LNCaP clone FGC (cell line): ENCODE results near the gene MARS2.
"Not testable (repeated sequence)": the region's sequence is repeated elsewhere in the genome, so short reads cannot be mapped to it uniquely, and the experiment has no call there.

ENCODE experiments used
- DNase-seq: peaks from one replicate; pipeline ENCODE4 v3.0.0-alpha.2; 2011; ENCODE audit warnings: low read depth
- H3K4me3 ChIP-seq: 2 replicates; pipeline ENCODE4 v1.5.1; 2011; ENCODE audit warnings: mild to moderate bottlenecking, low read depth, low read length, control low read depth
- CTCF ChIP-seq: IDR thresholded peaks from 2 replicates; pipeline ENCODE4 v1.5.1; 2012; ENCODE audit warnings: mild to moderate bottlenecking; ENCODE audit not compliant: control insufficient read depth, insufficient read depth; ENCODE audit errors: extremely low read depth

MARS2 gene

GRCh38 chr2:197677056-197677455 lies 28.1 kb upstream of the MARS2 start:
- TF ChIP-seq CTCF = no peak
- H3K4me3 ChIP-seq = no peak overlapping the region
- no peak for DNase-seq

- TF ChIP-seq CTCF = no peak
- DNase-seq = no peak
- H3K4me3 ChIP-seq = no peak overlapping the region
These were observed 27.7 kb upstream of the MARS2 start for GRCh38 chr2:197677483-197677882.

DNA sequence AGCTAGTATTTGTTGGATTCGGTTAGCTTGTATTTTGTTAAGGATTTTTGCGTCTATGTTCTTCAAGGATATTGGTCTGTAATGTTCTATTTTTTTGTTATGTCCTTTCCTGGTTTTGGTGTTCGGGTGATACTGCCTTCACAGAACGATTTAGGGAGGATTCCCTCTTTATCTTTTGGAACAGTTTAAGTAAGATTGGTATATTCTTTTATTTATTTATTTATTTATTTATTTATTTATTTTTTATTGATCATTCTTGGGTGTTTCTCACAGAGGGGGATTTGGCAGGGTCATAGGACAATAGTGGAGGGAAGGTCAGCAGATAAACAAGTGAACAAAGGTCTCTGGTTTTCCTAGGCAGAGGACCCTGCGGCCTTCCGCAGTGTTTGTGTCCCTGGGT lies 10.0 kb upstream of the MARS2 start:
- not testable (repeated sequence) for H3K4me3 ChIP-seq, DNase-seq

GRCh38 chr2:197695971-197696370 lies 9.2 kb upstream of the MARS2 start:
- not testable (repeated sequence) for DNase-seq, H3K4me3 ChIP-seq

GRCh38 chr2:197696571-197696970 lies 8.6 kb upstream of the MARS2 start:
- not testable (repeated sequence) for H3K4me3 ChIP-seq, DNase-seq

DNA sequence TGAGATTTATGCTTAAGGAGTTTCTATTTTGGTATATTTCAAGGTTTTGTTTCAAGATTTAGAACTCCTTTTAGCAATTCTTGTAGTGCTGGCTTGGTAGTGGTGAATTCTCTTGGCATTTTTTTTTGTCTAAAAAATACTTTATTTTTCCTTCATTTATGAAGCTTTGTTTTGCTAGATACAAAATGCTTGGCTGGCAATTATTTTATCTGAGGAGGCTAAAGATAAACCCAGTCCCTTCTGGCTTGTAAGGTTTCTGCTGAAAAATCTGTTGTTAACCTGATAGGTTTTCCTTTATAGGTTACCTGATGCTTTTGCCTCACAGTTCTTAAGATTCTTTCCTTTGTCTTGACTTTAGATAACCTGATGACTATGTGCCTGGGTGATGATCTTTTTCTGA lies 5.4 kb upstream of the MARS2 start:
- H3K4me3 ChIP-seq, DNase-seq: not testable (repeated sequence)

GRCh38 chr2:197700960-197701359 lies 4.2 kb upstream of the MARS2 start:
- no peak overlapping the region for H3K4me3 ChIP-seq
- DNase-seq = no peak
- TF ChIP-seq CTCF = no peak

- peak overlapping the region; percentile 89 for H3K4me3 ChIP-seq
- no peak for DNase-seq
- TF ChIP-seq CTCF = no peak
These were observed 592 bp upstream of the MARS2 start for GRCh38 chr2:197704434-197705120.

- no peak for TF ChIP-seq CTCF
- peak overlapping the region; percentile 89 for H3K4me3 ChIP-seq
- DNase-seq = no peak
These were observed 1.0 kb downstream of the MARS2 start for GRCh38 chr2:197705912-197706838.
